GM12878 (cell line): Measurements from ENCODE around the gene LRP5. TPM values are rescaled to one million over a fixed set of nuclear protein-coding genes. Genes with fewer than 3 reads are reported as not detected.

ENCODE experiments used
- ATAC-seq: fragments of 200-7000 bp; cut with Tn5 transposase; 3 replicates; pipeline ENCODE4 v1.9.1; 2020; ENCODE audit warnings: mild to moderate bottlenecking, moderate library complexity
- BruUV-seq: library from RNA; stranded (reverse); fragments of 400-500 nt; replicated peaks from 2 replicates; lab custom pipeline; 2021; lab: Mats Ljungman, UMichigan
- CTCF ChIA-PET: fragments of 300-600 bp; sonication (Branson Sonifier 250); formaldehyde crosslinking; extraction: SDS; loops from one replicate; lab custom pipeline; 2021; ENCODE audit warnings: inconsistent platforms; lab: Yijun Ruan, JAX
- POLR2A ChIA-PET: fragments of 350-600 bp; formaldehyde crosslinking; extraction: SDS; loops from one replicate; lab custom pipeline; 2021; ENCODE audit warnings: inconsistent platforms; lab: Charles Lee
- RAD21 ChIA-PET: fragments of 300-600 bp; sonication (Branson Sonifier 250); formaldehyde crosslinking; loops from one replicate; lab custom pipeline; 2023; ENCODE audit warnings: antibody characterized with exemption; ENCODE audit not compliant: unreplicated experiment; lab: Charles Lee
- SMC1A ChIA-PET: fragments of 300-600 bp; sonication (Branson Sonifier 250); formaldehyde crosslinking; loops from one replicate; lab custom pipeline; 2023; ENCODE audit not compliant: unreplicated experiment, uncharacterized antibody; lab: Charles Lee
- DNase-seq: peaks from one replicate; pipeline ENCODE4 v3.0.0-alpha.2; 2011; ENCODE audit warnings: low read depth, low spot score
- FAIRE-seq: peaks from 3 replicates; lab custom pipeline; 2011; peaks lifted over from hg19 to GRCh38; lab: Jason Lieb, UNC
- H2AFZ ChIP-seq: 2 replicates; pipeline ENCODE4 v1.6.0; 2011; ENCODE audit warnings: low read depth, low read length, control low read depth; ENCODE audit not compliant: control insufficient read depth
- H3K27ac ChIP-seq: 2 replicates; pipeline ENCODE4 v1.5.1; 2011; ENCODE audit warnings: control low read depth; ENCODE audit not compliant: control insufficient read depth, insufficient read depth
- H3K27me3 ChIP-seq, 2 experiments: replicated peaks in 1 of 2; 2 replicates each; pipeline versions ENCODE4 v1.6.0 to v1.6.1; 2011; ENCODE audit warnings: low read length in 1 of 2; ENCODE audit not compliant: control insufficient read depth in 2 of 2, insufficient read depth in 2 of 2
- H3K36me3 ChIP-seq, 2 experiments: 2 replicates each; pipeline ENCODE4 v1.5.1; 2011; ENCODE audit warnings: low read length in 1 of 2; ENCODE audit not compliant: control insufficient read depth in 2 of 2, insufficient read depth in 2 of 2
- H3K4me1 ChIP-seq: 2 replicates; pipeline ENCODE4 v1.6.1; 2011; ENCODE audit warnings: mild to moderate bottlenecking, low read length, moderate library complexity, mixed read lengths; ENCODE audit not compliant: control insufficient read depth, insufficient read depth
- H3K4me2 ChIP-seq: 2 replicates; pipeline ENCODE4 v1.6.0; 2011; ENCODE audit warnings: control low read depth; ENCODE audit not compliant: control insufficient read depth, insufficient read depth
- H3K4me3 ChIP-seq: fragments of 200-600 bp; sonication (generic); 2 replicates; pipeline ENCODE4 v1.5.1; 2016
- H3K79me2 ChIP-seq: 2 replicates; pipeline ENCODE4 v1.6.0; 2011; ENCODE audit warnings: low read length; ENCODE audit not compliant: control insufficient read depth, insufficient read depth
- H3K9ac ChIP-seq: 2 replicates; pipeline ENCODE4 v1.8.0; 2011; ENCODE audit warnings: low read length, control low read depth, mixed read lengths; ENCODE audit not compliant: control insufficient read depth, insufficient read depth
- H3K9me3 ChIP-seq: replicated peaks from 3 replicates; pipeline ENCODE4 v1.5.1; 2011; ENCODE audit warnings: mild to moderate bottlenecking, low read length; ENCODE audit not compliant: control insufficient read depth, insufficient read depth
- H4K20me1 ChIP-seq: 2 replicates; pipeline ENCODE4 v1.6.0; 2011; ENCODE audit not compliant: control insufficient read depth, insufficient read depth
- ATF7 ChIP-seq: fragments of 450-650 bp; IDR thresholded peaks from 2 replicates; pipeline ENCODE4 v1.6.1; 2016; ENCODE audit warnings: low read depth, mild to moderate bottlenecking
- CEBPB ChIP-seq, 2 experiments: fragments of 150-350 bp in 1 of 2; IDR thresholded peaks; 2 replicates each; pipeline ENCODE4 v1.6.1; 2012 to 2014; ENCODE audit warnings: low read depth in 2 of 2, low read length in 2 of 2, borderline replicate concordance in 1 of 2, inconsistent platforms in 1 of 2
- EGR1 ChIP-seq, 2 experiments: IDR thresholded peaks; 1 replicate in 1 of 2; 2 replicates in 1 of 2; pipeline ENCODE4 v1.6.1; 2011 to 2012; ENCODE audit warnings: low read depth in 2 of 2, low read length in 2 of 2, borderline replicate concordance in 1 of 2, mild to moderate bottlenecking in 1 of 2, moderate library complexity in 1 of 2
- GABPA ChIP-seq: IDR thresholded peaks from 2 replicates; pipeline ENCODE4 v1.6.1; 2014; ENCODE audit warnings: antibody characterized with exemption, low read depth, mild to moderate bottlenecking, inconsistent platforms
- IRF4 ChIP-seq: IDR thresholded peaks from 2 replicates; pipeline ENCODE4 v1.6.1; 2011; ENCODE audit warnings: low read depth, low read length
- RELB ChIP-seq: fragments of 450-650 bp; IDR thresholded peaks from 2 replicates; pipeline ENCODE4 v1.6.1; 2017; ENCODE audit warnings: low read depth, mild to moderate bottlenecking, moderate library complexity
- WGBS: methylation state at CpG from one replicate; pipeline ENCODE4 v1.1.6; 2016; ENCODE audit warnings: low lambda C conversion rate; ENCODE audit not compliant: insufficient replicate concordance, insufficient coverage; ENCODE audit errors: missing lambda C conversion rate; 5-methylcytosine and 5-hydroxymethylcytosine counted together
- in situ Hi-C: fragments of 300-500 bp; cut with MboI; formaldehyde crosslinking; loops from 9 replicates; pipeline ENCODE4 v1.14.3; 2018; ENCODE audit warnings: mixed read lengths
- intact Hi-C: fragments of 100-400 bp; cut with micrococcal nuclease; formaldehyde crosslinking; loops from one replicate; pipeline ENCODE4 v1.14.2; 2022; ENCODE audit not compliant: unreplicated experiment
- polyA plus RNA-seq, 11 experiments: library from polyadenylated mRNA; depleted of rRNA in 4 of 11; unstranded in 6 of 11; stranded (reverse) in 5 of 11; fragments of >200 nt; fragmentation: Nextera tagmentation in 4 of 11; fragmentation: Illumina TruSeq in 1 of 11; extraction: Ambion mirVana in 4 of 11; extraction: Trizol in 1 of 11; gene quantifications; 1 replicate in 1 of 11; 2 replicates in 10 of 11; pipeline versions ENCODE4 v1.2.1 to v1.2.3, GENCODE V29; 2011 to 2016; ENCODE audit warnings: inconsistent platforms in 2 of 11, missing spikeins in 2 of 11, low read depth in 1 of 11
- total RNA-seq, 4 experiments: library from RNA; depleted of rRNA in 3 of 4; stranded (reverse); fragments of >200 nt in 3 of 4; fragmentation: Illumina TruSeq in 1 of 4; extraction: Trizol in 1 of 4; gene quantifications; 2 replicates each; pipeline versions ENCODE4 v1.2.1 to v1.2.3, GENCODE V29; 2013 to 2021

Gene LRP5
- total and polyA plus RNA-seq, 10 of the 15 experiments (the other 5 are each of a cell fraction or from before 2014, with no cell fraction given): 0.37 to 34.0 (median 6.6) TPM

DNA sequence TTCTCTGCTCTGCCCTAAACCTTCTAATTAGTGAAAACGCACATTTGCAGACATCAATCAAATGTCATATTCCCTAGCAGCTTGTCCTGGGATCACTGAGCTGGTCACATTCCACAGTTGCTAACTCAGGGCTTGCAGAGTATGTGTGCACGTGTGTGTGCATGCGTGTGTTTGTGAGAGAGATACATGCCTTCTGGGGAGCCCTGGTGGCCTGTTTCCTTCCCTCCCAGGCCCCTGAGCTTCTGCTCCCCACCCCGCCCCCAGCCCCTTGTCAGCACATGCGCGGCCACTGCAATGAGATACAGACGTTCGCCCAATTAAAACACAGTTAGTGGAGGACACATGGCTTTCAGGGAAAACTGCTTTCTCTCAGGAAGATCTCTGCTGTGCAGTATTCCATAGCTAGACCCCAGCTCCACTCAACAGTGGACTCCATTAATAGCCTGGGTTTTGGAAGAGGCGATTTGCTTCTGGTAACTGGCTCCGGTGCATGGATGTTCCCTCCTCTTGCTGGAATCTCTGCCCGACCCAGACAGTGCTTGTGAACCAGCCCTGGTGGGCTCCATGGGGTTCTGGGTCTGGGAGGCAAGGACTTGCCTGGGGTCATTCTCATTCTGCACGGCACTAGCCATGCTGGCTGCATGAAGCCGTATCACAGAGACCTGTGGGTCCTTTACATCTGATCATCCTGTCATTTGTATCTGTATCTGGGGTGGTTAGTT, 17.7 kb downstream of the LRP5 start (continued):
- no peak for TF ChIP-seq RELB
- TF ChIP-seq CEBPB (IDR thresholded peaks at IDR 0.05; ENCODE audit: borderline replicate concordance in 1 of 2, low read depth in 2 of 2, low read length in 2 of 2): no peak
- TF ChIP-seq GABPA: no peak
- TF ChIP-seq EGR1 (IDR thresholded peaks at IDR 0.05; ENCODE audit: borderline replicate concordance in 1 of 2, low read depth in 2 of 2, low read length in 2 of 2): no peak
- no peak for TF ChIP-seq ATF7

DNA sequence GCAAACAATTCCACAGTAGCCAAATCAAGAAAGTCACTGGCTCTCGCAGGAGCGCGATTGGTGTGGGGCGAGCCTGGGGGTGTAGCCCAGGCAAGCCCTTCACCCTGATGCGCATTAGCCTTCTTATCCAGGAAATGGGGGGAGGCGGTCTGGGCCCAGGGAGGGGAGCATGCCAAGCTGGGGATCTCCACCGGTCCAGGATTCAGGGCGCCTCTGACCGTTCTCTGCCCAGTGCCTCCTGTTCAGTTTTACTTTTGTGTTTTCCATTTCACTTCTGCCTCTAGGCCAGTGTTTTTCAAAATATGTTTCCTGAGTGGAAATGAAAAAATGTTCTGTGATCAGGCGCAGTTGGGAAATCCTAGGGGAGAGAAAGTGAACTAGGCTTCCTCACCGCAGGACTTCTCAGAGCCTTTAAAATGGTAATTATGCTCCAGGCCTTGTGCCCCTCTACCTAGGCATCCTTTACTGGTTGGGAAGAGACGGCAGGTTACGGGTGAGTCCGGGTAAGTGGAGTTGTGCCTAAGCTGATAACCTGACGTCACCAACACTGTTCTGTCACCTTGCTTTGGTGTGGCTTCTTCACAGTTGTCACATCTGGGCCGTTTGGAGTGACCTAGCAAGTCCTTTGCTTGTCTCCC, 18.4 kb downstream of the LRP5 start:
- H2AFZ ChIP-seq: no peak overlapping the region
- in situ Hi-C loops (no loop called here), intact Hi-C loops (no loop called here)
- peaks cover 0 to 1% of the 10 kb centered on the region in 2 experiments; a peak in 2 of 4 replicates for H3K36me3 ChIP-seq
- BruUV-seq: no TSS peak
- ChIA-PET RAD21 (no interaction called here), CTCF (interaction anchor here (0.5 to 1.3 kb wide), 2 partner anchors 51 to 53 kb away, joined by 3 read pairs; no protein-coding TSS in a partner anchor), SMC1A (no interaction called here), POLR2A (no interaction called here)
- no peak overlapping the region for H3K4me2 ChIP-seq
- TF ChIP-seq IRF4: no peak
- H3K9me3 ChIP-seq: no peaks in the 10 kb centered on the region
- H3K27ac ChIP-seq: no peak overlapping the region
- H4K20me1 ChIP-seq: peaks cover 2% of the 10 kb centered on the region; the same call in 1 of the 2 replicates
- no peak for DNase-seq
- H3K4me1 ChIP-seq: peaks cover 8% of the 10 kb centered on the region
- WGBS: 81% methylated on average over 16 of the region's 16 CpGs
- H3K9ac ChIP-seq: no peak overlapping the region
- H3K79me2 ChIP-seq: peaks cover 6% of the 10 kb centered on the region
- no peaks in the 10 kb centered on the region for H3K27me3 ChIP-seq
- no peak overlapping the region for H3K4me3 ChIP-seq
- no peak for FAIRE-seq
- no peak for ATAC-seq
